Testis (tissue), 5 donors: Measurements from ENCODE around the gene RRP12. TPM values are rescaled to one million over a fixed set of nuclear protein-coding genes. Genes with fewer than 3 reads are reported as not detected.

Experiments used
- DNase-seq: peaks from one replicate; pipeline ENCODE4 v3.0.0-alpha.2; 2019
- H3K27ac ChIP-seq, 2 donors: fragments of 200-600 bp; sonication (generic); one replicate each; pipeline ENCODE4 v1.5.1; 2019
- H3K27me3 ChIP-seq: fragments of 200-600 bp; sonication (generic); one replicate; pipeline ENCODE4 v1.5.1; 2019
- H3K36me3 ChIP-seq: fragments of 200-600 bp; sonication (generic); one replicate; pipeline ENCODE4 v1.5.1; 2017; ENCODE audit warnings: low read depth; ENCODE audit errors: missing control alignments
- H3K4me1 ChIP-seq: fragments of 200-600 bp; sonication (generic); one replicate; pipeline ENCODE4 v1.5.1; 2019
- H3K4me3 ChIP-seq, 2 donors: fragments of 200-600 bp; sonication (generic); one replicate each; pipeline ENCODE4 v1.5.1; 2017 to 2019
- H3K9me3 ChIP-seq: fragments of 200-600 bp; sonication (generic); one replicate; pipeline ENCODE4 v1.5.1; 2017
- POLR2A ChIP-seq: fragments of 450-650 bp; IDR thresholded peaks from one replicate; pipeline ENCODE4 v1.6.1; 2017; ENCODE audit warnings: antibody characterized with exemption, mild to moderate bottlenecking, moderate library complexity
- WGBS, 2 donors: methylation state at CpG; one replicate each; pipeline ENCODE4 v1.1.5; 2018; 5-methylcytosine and 5-hydroxymethylcytosine counted together
- intact Hi-C: fragments of 100-400 bp; cut with DNase I; formaldehyde crosslinking; loops from one replicate; pipeline ENCODE4 v1.15.1; 2023; ENCODE audit warnings: low total_unique reads
- long read RNA-seq, 2 donors: transcript quantifications; one replicate each; lab custom pipeline, GENCODE V29; 2026
- polyA plus RNA-seq: library from polyadenylated mRNA; stranded (reverse); fragments of 350-450 nt; fragmentation: Illumina TruSeq; extraction: RNeasy Lipid Tissue Mini Kit (QIAGEN cat#74804); gene quantifications from one replicate; pipeline ENCODE4 v1.2.3, GENCODE V29; 2014; ENCODE audit warnings: low read depth, low replicate concordance; ENCODE audit not compliant: insufficient read depth
- total RNA-seq, 2 donors: library from RNA; depleted of rRNA; stranded (reverse); fragments of >200 nt; gene quantifications; one replicate each; pipeline ENCODE4 v1.2.3, GENCODE V29; 2016
- TF ChIP-seq, protein P1 (sequence below), 3 experiments: fragments of 450-650 bp in 2 of 3; fragments of 200-600 bp in 1 of 3; sonication (generic) in 1 of 3; IDR thresholded peaks; one replicate each; pipeline ENCODE4 v1.5.1; 2016 to 2019; ENCODE audit warnings: antibody characterized with exemption in 3 of 3, mild to moderate bottlenecking in 2 of 3, moderate library complexity in 1 of 3

The RRP12 gene, protein sequence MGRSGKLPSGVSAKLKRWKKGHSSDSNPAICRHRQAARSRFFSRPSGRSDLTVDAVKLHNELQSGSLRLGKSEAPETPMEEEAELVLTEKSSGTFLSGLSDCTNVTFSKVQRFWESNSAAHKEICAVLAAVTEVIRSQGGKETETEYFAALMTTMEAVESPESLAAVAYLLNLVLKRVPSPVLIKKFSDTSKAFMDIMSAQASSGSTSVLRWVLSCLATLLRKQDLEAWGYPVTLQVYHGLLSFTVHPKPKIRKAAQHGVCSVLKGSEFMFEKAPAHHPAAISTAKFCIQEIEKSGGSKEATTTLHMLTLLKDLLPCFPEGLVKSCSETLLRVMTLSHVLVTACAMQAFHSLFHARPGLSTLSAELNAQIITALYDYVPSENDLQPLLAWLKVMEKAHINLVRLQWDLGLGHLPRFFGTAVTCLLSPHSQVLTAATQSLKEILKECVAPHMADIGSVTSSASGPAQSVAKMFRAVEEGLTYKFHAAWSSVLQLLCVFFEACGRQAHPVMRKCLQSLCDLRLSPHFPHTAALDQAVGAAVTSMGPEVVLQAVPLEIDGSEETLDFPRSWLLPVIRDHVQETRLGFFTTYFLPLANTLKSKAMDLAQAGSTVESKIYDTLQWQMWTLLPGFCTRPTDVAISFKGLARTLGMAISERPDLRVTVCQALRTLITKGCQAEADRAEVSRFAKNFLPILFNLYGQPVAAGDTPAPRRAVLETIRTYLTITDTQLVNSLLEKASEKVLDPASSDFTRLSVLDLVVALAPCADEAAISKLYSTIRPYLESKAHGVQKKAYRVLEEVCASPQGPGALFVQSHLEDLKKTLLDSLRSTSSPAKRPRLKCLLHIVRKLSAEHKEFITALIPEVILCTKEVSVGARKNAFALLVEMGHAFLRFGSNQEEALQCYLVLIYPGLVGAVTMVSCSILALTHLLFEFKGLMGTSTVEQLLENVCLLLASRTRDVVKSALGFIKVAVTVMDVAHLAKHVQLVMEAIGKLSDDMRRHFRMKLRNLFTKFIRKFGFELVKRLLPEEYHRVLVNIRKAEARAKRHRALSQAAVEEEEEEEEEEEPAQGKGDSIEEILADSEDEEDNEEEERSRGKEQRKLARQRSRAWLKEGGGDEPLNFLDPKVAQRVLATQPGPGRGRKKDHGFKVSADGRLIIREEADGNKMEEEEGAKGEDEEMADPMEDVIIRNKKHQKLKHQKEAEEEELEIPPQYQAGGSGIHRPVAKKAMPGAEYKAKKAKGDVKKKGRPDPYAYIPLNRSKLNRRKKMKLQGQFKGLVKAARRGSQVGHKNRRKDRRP (N-terminal part only)
- total RNA-seq (10 to 100 TPM; 53.5 to 54.6 TPM), polyA plus RNA-seq (38.1 TPM)
- long read RNA-seq, donor 1, full-length matches to known transcripts, result 3 of 11 reads
- long read RNA-seq, donor 1, partial matches to known transcripts, result 8 of 11 reads
- long read RNA-seq, donor 1, other reads (novel, unspliced or antisense), result 0 of 11 reads
- long read RNA-seq, donor 2, partial matches to known transcripts, result 209 of 212 reads
- long read RNA-seq, donor 2, other reads (novel, unspliced or antisense), result 0 of 212 reads

DNA sequence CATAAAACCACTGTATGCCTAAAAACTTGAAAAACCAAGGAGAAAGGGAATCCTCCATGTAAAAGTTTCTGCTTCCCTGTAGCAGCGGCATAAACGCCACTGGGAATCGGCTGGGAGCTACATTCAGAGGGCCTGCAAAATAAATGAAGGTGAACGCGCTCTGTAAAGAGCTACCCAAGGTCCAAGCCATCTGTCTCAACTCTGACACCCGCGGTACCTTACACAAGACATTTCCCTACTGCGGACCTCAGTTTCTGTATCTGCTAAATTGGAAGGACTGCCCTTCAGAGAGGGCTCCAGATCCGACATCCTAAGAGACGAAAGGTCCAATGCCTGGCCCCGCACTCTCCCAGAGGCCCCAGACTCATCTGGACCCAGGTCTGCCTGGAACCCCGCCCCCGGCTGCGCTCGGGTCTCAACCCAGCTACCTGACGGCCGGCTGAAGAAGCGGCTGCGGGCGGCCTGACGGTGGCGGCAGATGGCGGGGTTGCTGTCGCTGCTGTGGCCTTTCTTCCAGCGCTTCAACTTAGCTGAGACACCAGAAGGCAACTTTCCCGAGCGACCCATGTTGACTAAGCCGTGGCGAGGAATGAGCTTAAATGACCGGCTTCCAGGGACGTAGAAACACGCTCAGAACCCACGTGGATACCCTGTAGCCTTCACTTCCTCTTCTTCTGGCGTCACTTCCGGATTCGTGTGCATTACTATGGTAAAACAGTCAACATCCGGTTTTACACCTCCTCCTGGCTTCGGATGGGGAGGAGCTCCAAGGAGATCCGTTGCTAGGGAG, at the start of gene RRP12:
RRP12 (minus strand) TSS at position 676 of the 790 bp plus-strand sequence; CDS start at position 567, 109 bp downstream.
- no peaks in the 10 kb centered on the region for H3K9me3 ChIP-seq
- peak within 1 kb of the TSS; percentile 80 to 91 for H3K4me3 ChIP-seq
- 0 to 1% methylated on average over 11 to 39 of the region's 39 CpGs for WGBS, 2 donors
- peak; percentile 97 for DNase-seq
- no peak for TF ChIP-seq POLR2A
- TF ChIP-seq, protein P1, sequence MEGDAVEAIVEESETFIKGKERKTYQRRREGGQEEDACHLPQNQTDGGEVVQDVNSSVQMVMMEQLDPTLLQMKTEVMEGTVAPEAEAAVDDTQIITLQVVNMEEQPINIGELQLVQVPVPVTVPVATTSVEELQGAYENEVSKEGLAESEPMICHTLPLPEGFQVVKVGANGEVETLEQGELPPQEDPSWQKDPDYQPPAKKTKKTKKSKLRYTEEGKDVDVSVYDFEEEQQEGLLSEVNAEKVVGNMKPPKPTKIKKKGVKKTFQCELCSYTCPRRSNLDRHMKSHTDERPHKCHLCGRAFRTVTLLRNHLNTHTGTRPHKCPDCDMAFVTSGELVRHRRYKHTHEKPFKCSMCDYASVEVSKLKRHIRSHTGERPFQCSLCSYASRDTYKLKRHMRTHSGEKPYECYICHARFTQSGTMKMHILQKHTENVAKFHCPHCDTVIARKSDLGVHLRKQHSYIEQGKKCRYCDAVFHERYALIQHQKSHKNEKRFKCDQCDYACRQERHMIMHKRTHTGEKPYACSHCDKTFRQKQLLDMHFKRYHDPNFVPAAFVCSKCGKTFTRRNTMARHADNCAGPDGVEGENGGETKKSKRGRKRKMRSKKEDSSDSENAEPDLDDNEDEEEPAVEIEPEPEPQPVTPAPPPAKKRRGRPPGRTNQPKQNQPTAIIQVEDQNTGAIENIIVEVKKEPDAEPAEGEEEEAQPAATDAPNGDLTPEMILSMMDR (IDR thresholded peaks at IDR 0.05), result no peak
- peak within 1 kb of the TSS; percentile 3 to 34 for H3K27ac ChIP-seq
- intact Hi-C loops, result no loop called here
- H3K4me1 ChIP-seq, result peaks cover 10% of the 10 kb centered on the region
- no peaks in the 10 kb centered on the region for H3K27me3 ChIP-seq
- no peaks in the 10 kb centered on the region for H3K36me3 ChIP-seq

DNA sequence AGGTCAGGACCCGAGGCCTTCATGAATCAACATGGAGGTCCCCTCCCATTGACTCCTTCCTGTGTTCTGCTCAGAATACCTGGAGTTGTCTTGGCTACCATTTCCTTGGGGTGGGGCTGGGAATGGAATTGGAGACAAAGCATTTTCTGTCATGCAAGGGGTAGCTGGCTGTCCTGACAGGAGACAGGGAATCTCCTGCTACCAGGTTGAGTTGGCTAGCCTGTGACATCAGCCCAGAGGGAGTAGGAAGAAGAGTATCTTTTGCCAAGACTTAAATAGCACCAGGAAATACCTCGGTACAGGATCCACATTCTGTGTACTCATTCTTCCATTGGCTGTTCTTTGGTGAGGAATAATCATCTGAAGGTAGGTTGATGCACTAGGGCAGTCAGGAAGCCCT, 49.7 kb upstream of the RRP12 start:
- no peak for DNase-seq
- WGBS, 2 donors, result 0 to 68% methylated on average over 1 to 2 of the region's 2 CpGs
- H3K4me3 ChIP-seq, result no peak overlapping the region
- H3K9me3 ChIP-seq, result no peaks in the 10 kb centered on the region
- H3K4me1 ChIP-seq, result peaks cover 15% of the 10 kb centered on the region
- intact Hi-C loops, result no loop called here
- H3K27ac ChIP-seq, result no peak overlapping the region
- no peaks in the 10 kb centered on the region for H3K36me3 ChIP-seq
- TF ChIP-seq, protein P1 (IDR thresholded peaks at IDR 0.05), result no peak
- no peak for TF ChIP-seq POLR2A
- no peaks in the 10 kb centered on the region for H3K27me3 ChIP-seq

DNA sequence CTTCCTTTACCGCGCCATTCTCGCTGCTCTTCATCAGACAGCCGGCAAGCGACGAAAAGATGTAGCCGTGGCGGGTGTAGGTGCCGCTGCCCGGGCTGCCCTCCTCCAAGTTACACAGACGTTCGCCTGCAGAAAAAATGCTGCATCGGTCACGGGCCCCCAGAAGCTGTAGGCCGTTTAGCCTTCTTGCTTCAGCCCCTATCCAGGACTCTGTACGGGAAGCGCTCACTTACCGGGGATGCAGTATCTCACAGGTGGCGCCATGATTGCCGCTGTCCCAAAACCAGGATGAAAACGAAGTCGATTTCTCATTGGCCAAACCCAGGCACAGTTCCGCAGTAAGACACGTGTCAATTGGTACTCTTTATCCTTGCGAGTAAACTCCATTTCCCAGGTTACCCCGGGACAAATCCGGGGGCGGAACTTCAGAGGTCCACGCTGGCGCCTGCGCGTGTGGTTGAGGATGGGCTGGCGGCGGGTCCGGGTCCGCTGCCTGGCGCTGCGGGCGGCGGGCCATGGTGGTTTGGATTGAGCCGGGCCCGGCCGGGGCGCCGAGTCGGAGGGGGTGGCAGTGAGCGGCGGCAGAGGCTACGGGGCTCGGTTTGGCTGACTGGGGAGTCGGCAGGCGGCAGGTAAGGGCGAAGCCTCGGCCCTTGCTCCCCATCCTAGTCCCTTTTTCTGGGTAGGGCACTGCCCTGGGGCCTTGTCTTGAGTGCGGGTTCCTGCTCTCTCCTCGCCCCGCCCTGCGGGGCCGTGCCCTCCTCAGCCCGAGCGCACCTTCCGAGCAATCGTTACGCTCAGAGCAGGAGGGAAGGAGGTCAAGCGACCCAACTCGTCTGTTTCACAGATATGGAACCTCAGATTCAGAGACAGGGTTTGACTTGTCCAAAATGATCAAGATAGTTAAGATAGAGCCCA, 44.8 kb upstream of the RRP12 start, which contains the start of the genes EXOSC1 and ZDHHC16:
EXOSC1 (minus strand) TSS at position 285 of the 918 bp plus-strand sequence; CDS start at position 264, 21 bp downstream.
ZDHHC16 (plus strand) TSS at position 454 of the 918 bp plus-strand sequence. CDS start 5,501 bp downstream, outside the sequence.
- intact Hi-C loops, result no loop called here

More for the DNA sequence above, 44.8 kb upstream of the RRP12 start, which contains the start of the genes EXOSC1 and ZDHHC16:
- no peaks in the 10 kb centered on the region for H3K36me3 ChIP-seq
- peak; percentile 98 for DNase-seq
- peaks cover 15% of the 10 kb centered on the region for H3K4me1 ChIP-seq
- H3K4me3 ChIP-seq, result peak within 1 kb of the TSS; percentile 79 to 90
- peak within 1 kb of the TSS; percentile 47 to 52 for H3K27ac ChIP-seq
- WGBS, 2 donors, result 0 to 1% methylated on average over 19 to 66 of the region's 66 CpGs
- H3K9me3 ChIP-seq, result no peaks in the 10 kb centered on the region
- TF ChIP-seq POLR2A, result no peak
- TF ChIP-seq, protein P1 (IDR thresholded peaks at IDR 0.05), result no peak
- H3K27me3 ChIP-seq, result no peaks in the 10 kb centered on the region
